Hematopoietic multipotent progenitor cell treated with erythropoietin and hydrocortisone succinate and interleukin-3 and kit ligand, for 4 days (in vitro differentiated cells): ENCODE results near the gene DYDC1.
"Not testable (repeated sequence)": the region's sequence is repeated elsewhere in the genome, so short reads cannot be mapped to it uniquely, and the experiment has no call there.

Experiments
- DNase-seq: peaks from one replicate; pipeline ENCODE4 v3.0.0-alpha.2; 2015

The DYDC1 gene

GRCh38 chr10:80356563-80356988, at the start of gene DYDC1, which contains the start of gene DYDC2:
DYDC1 (minus strand) TSS chr10:80356755; CDS start chr10:80352601, 4,154 bp downstream.
DYDC2 (plus strand) TSS chr10:80356781; CDS start chr10:80362444, 5,663 bp downstream.
- peak; percentile 83 for DNase-seq

- no peak for DNase-seq
Measured at GRCh38 chr10:80406204-80406603, 49.6 kb upstream of the DYDC1 start.

- no peak for DNase-seq
Measured at GRCh38 chr10:80405626-80406025, 49.1 kb upstream of the DYDC1 start.

- no peak for DNase-seq
Measured at GRCh38 chr10:80405035-80405434, 48.5 kb upstream of the DYDC1 start.

GRCh38 chr10:80400136-80400804, 43.7 kb upstream of the DYDC1 start:
- DNase-seq, result no peak

- DNase-seq, result no peak
Measured at GRCh38 chr10:80397014-80397413, 40.5 kb upstream of the DYDC1 start.

GRCh38 chr10:80394358-80394916, 37.9 kb upstream of the DYDC1 start:
- DNase-seq, result no peak

GRCh38 chr10:80392250-80392649, 35.7 kb upstream of the DYDC1 start:
- no peak for DNase-seq

GRCh38 chr10:80390740-80391139, 34.2 kb upstream of the DYDC1 start:
- DNase-seq, result no peak

- peak; percentile 83 for DNase-seq
Measured at GRCh38 chr10:80382989-80383388, 26.4 kb upstream of the DYDC1 start.

GRCh38 chr10:80380185-80380584, 23.6 kb upstream of the DYDC1 start:
- no peak for DNase-seq

- no peak for DNase-seq
Measured at GRCh38 chr10:80379701-80380100, 23.1 kb upstream of the DYDC1 start.

GRCh38 chr10:80373502-80373901, 16.9 kb upstream of the DYDC1 start:
- DNase-seq, result no peak

- no peak for DNase-seq
Measured at GRCh38 chr10:80372675-80373074, 16.1 kb upstream of the DYDC1 start.

- no peak for DNase-seq
Measured at GRCh38 chr10:80371467-80371866, 14.9 kb upstream of the DYDC1 start.

- DNase-seq, result no peak
Measured at GRCh38 chr10:80365510-80365909, 9.0 kb upstream of the DYDC1 start.

GRCh38 chr10:80359644-80360043, 3.1 kb upstream of the DYDC1 start:
- DNase-seq, result no peak

GRCh38 chr10:80358925-80359324, 2.4 kb upstream of the DYDC1 start:
- not testable (repeated sequence) for DNase-seq

GRCh38 chr10:80357851-80358125, 1.2 kb upstream of the DYDC1 start:
- no peak for DNase-seq

- DNase-seq, result peak; percentile 52
Measured at GRCh38 chr10:80356989-80357850, 665 bp upstream of the DYDC1 start.

GRCh38 chr10:80351220-80351619, 5.3 kb downstream of the DYDC1 start:
- no peak for DNase-seq

- DNase-seq, result no peak
Measured at GRCh38 chr10:80350251-80350650, 6.3 kb downstream of the DYDC1 start.

GRCh38 chr10:80344912-80345311, 11.6 kb downstream of the DYDC1 start:
- DNase-seq, result no peak

GRCh38 chr10:80344276-80344675, 12.3 kb downstream of the DYDC1 start:
- no peak for DNase-seq
